ENCODE data around the gene METTL6. TPM values are rescaled to one million over a fixed set of nuclear protein-coding genes. Genes with fewer than 3 reads are reported as not detected.

METTL6 gene
- total RNA-seq, 1 experiment from 2014 or later: 11.2 TPM

GRCh38 chr3:15452961-15453360 is 25.6 kb upstream of the METTL6 start:
- in situ Hi-C loops (cut with HindIII; ENCODE audit: low pct_unique_long_range_greater_than_20kb, low sequenced_read_pairs): no loop called here
- no peak for DNase-seq (ENCODE audit: low read depth)

GRCh38 chr3:15452156-15452555 is 24.8 kb upstream of the METTL6 start:
- DNase-seq (ENCODE audit: low read depth): no peak
- in situ Hi-C loops (cut with HindIII; ENCODE audit: low pct_unique_long_range_greater_than_20kb, low sequenced_read_pairs): no loop called here

- no peak for DNase-seq (ENCODE audit: low read depth)
- in situ Hi-C loops (cut with HindIII; ENCODE audit: low pct_unique_long_range_greater_than_20kb, low sequenced_read_pairs): no loop called here
These were observed 24.1 kb upstream of the METTL6 start for GRCh38 chr3:15451216-15452113.

- in situ Hi-C loops (cut with HindIII; ENCODE audit: low pct_unique_long_range_greater_than_20kb, low sequenced_read_pairs): no loop called here
- DNase-seq (ENCODE audit: low read depth): no peak
These were observed 23.3 kb upstream of the METTL6 start for GRCh38 chr3:15450438-15451215.

GRCh38 chr3:15449489-15450224 is 22.3 kb upstream of the METTL6 start:
- no peak for DNase-seq (ENCODE audit: low read depth)
- in situ Hi-C loops (cut with HindIII; ENCODE audit: low pct_unique_long_range_greater_than_20kb, low sequenced_read_pairs): no loop called here

- DNase-seq (ENCODE audit: low read depth): no peak
- in situ Hi-C loops (cut with HindIII; ENCODE audit: low pct_unique_long_range_greater_than_20kb, low sequenced_read_pairs): no loop called here
These were observed 16.6 kb upstream of the METTL6 start for GRCh38 chr3:15443826-15444524.

- in situ Hi-C loops (cut with HindIII; ENCODE audit: low pct_unique_long_range_greater_than_20kb, low sequenced_read_pairs): no loop called here
- DNase-seq (ENCODE audit: low read depth): no peak
These were observed 13.5 kb upstream of the METTL6 start for GRCh38 chr3:15440891-15441290.

GRCh38 chr3:15439476-15439875 is 12.1 kb upstream of the METTL6 start:
- no peak for DNase-seq (ENCODE audit: low read depth)
- in situ Hi-C loops (cut with HindIII; ENCODE audit: low pct_unique_long_range_greater_than_20kb, low sequenced_read_pairs): no loop called here

GRCh38 chr3:15438983-15439382 is 11.6 kb upstream of the METTL6 start:
- no peak for DNase-seq (ENCODE audit: low read depth)
- in situ Hi-C loops (cut with HindIII; ENCODE audit: low pct_unique_long_range_greater_than_20kb, low sequenced_read_pairs): no loop called here

GRCh38 chr3:15436246-15436645 is 8.9 kb upstream of the METTL6 start:
- in situ Hi-C loops (cut with HindIII; ENCODE audit: low pct_unique_long_range_greater_than_20kb, low sequenced_read_pairs): no loop called here

GRCh38 chr3:15434756-15435155 is 7.4 kb upstream of the METTL6 start:
- in situ Hi-C loops (cut with HindIII; ENCODE audit: low pct_unique_long_range_greater_than_20kb, low sequenced_read_pairs): no loop called here
- DNase-seq (ENCODE audit: low read depth): no peak

More at GRCh38 chr3:15436246-15436645, 8.9 kb upstream of the METTL6 start:
- no peak for DNase-seq (ENCODE audit: low read depth)

- no peak for DNase-seq (ENCODE audit: low read depth)
- in situ Hi-C loops (cut with HindIII; ENCODE audit: low pct_unique_long_range_greater_than_20kb, low sequenced_read_pairs): no loop called here
These were observed 6.2 kb upstream of the METTL6 start for GRCh38 chr3:15433531-15433930.

- in situ Hi-C loops (cut with HindIII; ENCODE audit: low pct_unique_long_range_greater_than_20kb, low sequenced_read_pairs): no loop called here
These were observed 4.0 kb upstream of the METTL6 start for GRCh38 chr3:15431256-15431837.

GRCh38 chr3:15430624-15431023 is 3.3 kb upstream of the METTL6 start:
- no peak for DNase-seq (ENCODE audit: low read depth)
- in situ Hi-C loops (cut with HindIII; ENCODE audit: low pct_unique_long_range_greater_than_20kb, low sequenced_read_pairs): no loop called here

More at GRCh38 chr3:15431256-15431837, 4.0 kb upstream of the METTL6 start:
- no peak for DNase-seq (ENCODE audit: low read depth)

- no peak for DNase-seq (ENCODE audit: low read depth)
- in situ Hi-C loops (cut with HindIII; ENCODE audit: low pct_unique_long_range_greater_than_20kb, low sequenced_read_pairs): no loop called here
These were observed 1.7 kb upstream of the METTL6 start for GRCh38 chr3:15429080-15429479.

GRCh38 chr3:15428539-15428938 is 1.2 kb upstream of the METTL6 start:
- in situ Hi-C loops (cut with HindIII; ENCODE audit: low pct_unique_long_range_greater_than_20kb, low sequenced_read_pairs): no loop called here
- DNase-seq (ENCODE audit: low read depth): no peak

GRCh38 chr3:15427981-15428380 is 637 bp upstream of the METTL6 start:
- in situ Hi-C loops (cut with HindIII; ENCODE audit: low pct_unique_long_range_greater_than_20kb, low sequenced_read_pairs): no loop called here

GRCh38 chr3:15426579-15427118 is 695 bp downstream of the METTL6 start:
- in situ Hi-C loops (cut with HindIII; ENCODE audit: low pct_unique_long_range_greater_than_20kb, low sequenced_read_pairs): no loop called here
- DNase-seq (ENCODE audit: low read depth): no peak

More at GRCh38 chr3:15427981-15428380, 637 bp upstream of the METTL6 start:
- no peak for DNase-seq (ENCODE audit: low read depth)
